ENCODE measurements around the gene CRYBB2.

GRCh38 chr22:25177226-25177625, 42.2 kb upstream of the CRYBB2 start:
- TF ChIP-seq, protein P1, sequence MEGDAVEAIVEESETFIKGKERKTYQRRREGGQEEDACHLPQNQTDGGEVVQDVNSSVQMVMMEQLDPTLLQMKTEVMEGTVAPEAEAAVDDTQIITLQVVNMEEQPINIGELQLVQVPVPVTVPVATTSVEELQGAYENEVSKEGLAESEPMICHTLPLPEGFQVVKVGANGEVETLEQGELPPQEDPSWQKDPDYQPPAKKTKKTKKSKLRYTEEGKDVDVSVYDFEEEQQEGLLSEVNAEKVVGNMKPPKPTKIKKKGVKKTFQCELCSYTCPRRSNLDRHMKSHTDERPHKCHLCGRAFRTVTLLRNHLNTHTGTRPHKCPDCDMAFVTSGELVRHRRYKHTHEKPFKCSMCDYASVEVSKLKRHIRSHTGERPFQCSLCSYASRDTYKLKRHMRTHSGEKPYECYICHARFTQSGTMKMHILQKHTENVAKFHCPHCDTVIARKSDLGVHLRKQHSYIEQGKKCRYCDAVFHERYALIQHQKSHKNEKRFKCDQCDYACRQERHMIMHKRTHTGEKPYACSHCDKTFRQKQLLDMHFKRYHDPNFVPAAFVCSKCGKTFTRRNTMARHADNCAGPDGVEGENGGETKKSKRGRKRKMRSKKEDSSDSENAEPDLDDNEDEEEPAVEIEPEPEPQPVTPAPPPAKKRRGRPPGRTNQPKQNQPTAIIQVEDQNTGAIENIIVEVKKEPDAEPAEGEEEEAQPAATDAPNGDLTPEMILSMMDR (IDR thresholded peaks at IDR 0.05) = no peak
- no peak for TF ChIP-seq POLR2A (IDR thresholded peaks at IDR 0.05)

All from lower leg skin (tissue), 3 donors.